GM19397 (cell line): Measurements from ENCODE around the gene MCU.

ENCODE experiments used
- ATAC-seq: cut with Tn5 transposase; IDR thresholded peaks from one replicate; pipeline ENCODE4 v1.9.1; 2021; ENCODE audit warnings: mild to moderate bottlenecking, moderate library complexity; ENCODE audit not compliant: unreplicated experiment

Gene MCU

GRCh38 chr10:72930276-72930675 is 238.3 kb downstream of the MCU start:
- no peak for ATAC-seq

GRCh38 chr10:72932259-72933015 is 240.5 kb downstream of the MCU start:
- ATAC-seq, result no peak

GRCh38 chr10:72935361-72935760 is 243.4 kb downstream of the MCU start:
- ATAC-seq, result no peak
